Adipocyte (in vitro differentiated cells): ENCODE measurements around the gene ACO2.
A peak's percentile ranks its signal among the peaks of the same experiment; 100 is the strongest.

ENCODE experiments used
- DNase-seq: peaks from one replicate; pipeline ENCODE4 v3.0.0-alpha.2; 2015; ENCODE audit warnings: low read depth
- H3K27me3 ChIP-seq: replicated peaks from 2 replicates; pipeline ENCODE4 v1.7.0; 2013; ENCODE audit warnings: mild to moderate bottlenecking, low read length, moderate library complexity; ENCODE audit not compliant: control insufficient read depth, insufficient read depth
- H3K36me3 ChIP-seq: 2 replicates; pipeline ENCODE4 v1.7.0; 2013; ENCODE audit warnings: low read length, mild to moderate bottlenecking, moderate library complexity; ENCODE audit not compliant: control insufficient read depth, insufficient read depth, severe bottlenecking
- H3K4me1 ChIP-seq: 2 replicates; pipeline ENCODE4 v1.7.0; 2013; ENCODE audit warnings: mild to moderate bottlenecking, low read length, moderate library complexity; ENCODE audit not compliant: control insufficient read depth, insufficient read depth
- H3K4me3 ChIP-seq: 2 replicates; pipeline ENCODE4 v1.7.0; 2013; ENCODE audit warnings: mild to moderate bottlenecking, low read length, moderate library complexity
- H3K9ac ChIP-seq: 2 replicates; pipeline ENCODE4 v1.7.0; 2013; ENCODE audit warnings: mild to moderate bottlenecking, low read length, moderate library complexity
- H3K9me3 ChIP-seq: 2 replicates; pipeline ENCODE4 v1.7.0; 2013; ENCODE audit warnings: mild to moderate bottlenecking, low read length, moderate library complexity; ENCODE audit not compliant: control insufficient read depth

Gene ACO2

DNA sequence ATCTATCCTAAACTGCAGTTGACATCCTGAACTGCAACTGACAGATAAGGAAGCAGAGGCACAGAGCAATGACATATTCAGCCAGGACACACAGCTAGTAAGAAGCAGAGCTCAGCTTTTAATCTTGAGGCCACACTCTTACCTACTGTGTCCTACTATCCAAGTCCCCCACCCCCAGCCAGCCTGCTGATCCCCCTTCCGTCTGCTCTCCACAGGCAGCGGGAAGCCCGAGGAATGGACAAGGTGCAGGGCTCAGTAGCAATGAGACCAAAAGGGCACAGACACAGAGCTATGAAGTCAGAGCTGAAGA is 71.0 kb downstream of the ACO2 start:
- peak overlapping the region; percentile 62 for H3K9ac ChIP-seq
- no peak overlapping the region for H3K4me3 ChIP-seq
- H3K9me3 ChIP-seq: no peaks in the 10 kb centered on the region
- DNase-seq: no peak
- no peaks in the 10 kb centered on the region for H3K27me3 ChIP-seq
- peaks cover 40% of the 10 kb centered on the region for H3K4me1 ChIP-seq
- H3K36me3 ChIP-seq: no peaks in the 10 kb centered on the region

- no peaks in the 10 kb centered on the region for H3K9me3 ChIP-seq
- H3K36me3 ChIP-seq: no peaks in the 10 kb centered on the region
- DNase-seq: no peak
- H3K4me1 ChIP-seq: peaks cover 42% of the 10 kb centered on the region
- no peaks in the 10 kb centered on the region for H3K27me3 ChIP-seq
- H3K9ac ChIP-seq: peak overlapping the region; percentile 62
- H3K4me3 ChIP-seq: no peak overlapping the region
These were observed 71.4 kb downstream of the ACO2 start for GRCh38 chr22:41540365-41540764.

GRCh38 chr22:41541484-41541883 is 72.6 kb downstream of the ACO2 start:
- Histone ChIP-seq H3K4me3 (peak overlapping the region; percentile 26), H3K4me1 (peaks cover 42% of the 10 kb centered on the region), H3K9ac (peak overlapping the region; percentile 36), H3K27me3 (no peaks in the 10 kb centered on the region), H3K9me3 (no peaks in the 10 kb centered on the region), H3K36me3 (no peaks in the 10 kb centered on the region)
- no peak for DNase-seq

- H3K9me3 ChIP-seq: no peaks in the 10 kb centered on the region
- no peak overlapping the region for H3K9ac ChIP-seq
- DNase-seq: no peak
- peaks cover 42% of the 10 kb centered on the region for H3K4me1 ChIP-seq
- no peaks in the 10 kb centered on the region for H3K36me3 ChIP-seq
- H3K27me3 ChIP-seq: no peaks in the 10 kb centered on the region
- H3K4me3 ChIP-seq: peak overlapping the region; percentile 91
These were observed 73.3 kb downstream of the ACO2 start for GRCh38 chr22:41542224-41542623.

DNA sequence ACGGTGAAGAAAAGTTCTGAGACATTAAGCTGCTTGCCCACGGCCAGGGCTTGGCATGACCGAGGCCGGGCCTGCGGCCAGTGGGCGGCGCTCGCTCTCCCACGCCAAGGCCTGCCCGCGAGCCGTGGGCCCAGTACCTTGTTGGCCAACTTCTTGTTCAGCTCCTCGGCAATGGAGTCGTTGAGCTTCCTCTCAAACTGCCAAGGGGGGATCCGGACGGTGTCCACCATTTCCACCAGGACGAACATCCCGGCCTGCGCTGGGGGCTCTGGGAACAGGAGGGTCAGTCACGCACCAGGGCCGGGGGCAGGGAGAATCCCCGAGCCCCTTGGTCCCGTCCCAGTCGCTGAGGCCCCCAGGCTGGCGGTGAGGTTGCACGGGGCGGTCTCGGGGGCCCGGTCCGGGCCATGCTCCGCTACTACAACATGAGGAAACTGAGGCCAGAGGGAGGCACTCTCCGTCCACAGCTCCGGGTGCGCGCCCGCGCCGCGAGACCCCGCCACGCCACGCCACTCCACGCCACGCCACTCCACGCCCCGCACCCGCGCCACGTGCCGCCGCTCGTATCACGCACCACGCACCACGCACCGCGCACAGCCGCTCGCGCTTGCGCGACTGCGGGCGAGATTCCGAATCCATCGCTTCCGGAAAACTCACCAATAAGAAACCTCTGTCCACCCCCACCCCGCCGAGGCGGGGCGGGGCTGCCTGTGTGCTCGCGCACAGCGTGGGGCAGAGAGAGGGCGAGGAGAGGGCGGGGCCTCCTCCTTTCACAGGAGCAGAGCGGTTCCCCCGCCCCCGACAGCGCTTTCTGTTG is 75.1 kb downstream of the ACO2 start, which contains the start of gene POLR3H:
POLR3H (minus strand) TSS at position 617 of the 817 bp plus-strand sequence; CDS start at position 248, 369 bp downstream.
- peaks cover 39% of the 10 kb centered on the region for H3K4me1 ChIP-seq
- no peaks in the 10 kb centered on the region for H3K36me3 ChIP-seq
- peak; percentile 99 for DNase-seq
- H3K9me3 ChIP-seq: no peaks in the 10 kb centered on the region
- H3K27me3 ChIP-seq: no peaks in the 10 kb centered on the region
- H3K9ac ChIP-seq: peak within 1 kb of the TSS; percentile 97
- peak within 1 kb of the TSS; percentile 91 for H3K4me3 ChIP-seq

- peak overlapping the region; percentile 84 for H3K9ac ChIP-seq
- no peak for DNase-seq
- peaks cover 31% of the 10 kb centered on the region for H3K4me1 ChIP-seq
- no peaks in the 10 kb centered on the region for H3K27me3 ChIP-seq
- H3K4me3 ChIP-seq: peak overlapping the region; percentile 91
- no peaks in the 10 kb centered on the region for H3K36me3 ChIP-seq
- H3K9me3 ChIP-seq: no peaks in the 10 kb centered on the region
These were observed 76.0 kb downstream of the ACO2 start for GRCh38 chr22:41544671-41545476.

DNA sequence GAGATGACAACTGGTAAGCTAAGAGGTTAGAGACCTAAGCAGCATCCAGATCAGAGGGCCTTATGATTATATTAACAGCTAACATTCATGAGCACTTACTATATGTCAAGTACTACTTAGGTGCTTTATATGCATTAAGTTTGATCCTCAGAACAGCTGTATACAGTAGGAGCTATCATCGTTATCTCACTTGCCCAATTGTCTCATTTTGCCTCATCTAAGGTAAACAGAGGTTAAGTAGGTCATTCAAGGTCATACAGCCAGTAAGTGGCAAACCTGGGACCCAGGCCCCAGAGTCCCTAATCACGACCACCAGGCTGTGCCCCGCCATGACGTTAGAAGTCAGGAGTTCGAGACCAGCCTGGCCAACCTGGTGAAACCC is 79.9 kb downstream of the ACO2 start:
- Histone ChIP-seq H3K9me3 (no peaks in the 10 kb centered on the region), H3K36me3 (no peaks in the 10 kb centered on the region), H3K9ac (no peak overlapping the region), H3K4me3 (no peak overlapping the region), H3K27me3 (no peaks in the 10 kb centered on the region), H3K4me1 (peaks cover 6% of the 10 kb centered on the region)
- DNase-seq: no peak

GRCh38 chr22:41550952-41551491 is 82.1 kb downstream of the ACO2 start:
- Histone ChIP-seq H3K4me1 (no peaks in the 10 kb centered on the region), H3K36me3 (no peaks in the 10 kb centered on the region), H3K27me3 (no peaks in the 10 kb centered on the region), H3K4me3 (no peak overlapping the region), H3K9me3 (no peaks in the 10 kb centered on the region), H3K9ac (no peak overlapping the region)
- no peak for DNase-seq

- no peaks in the 10 kb centered on the region for H3K36me3 ChIP-seq
- H3K4me3 ChIP-seq: no peak overlapping the region
- no peak overlapping the region for H3K9ac ChIP-seq
- H3K9me3 ChIP-seq: no peaks in the 10 kb centered on the region
- peaks cover 2% of the 10 kb centered on the region for H3K4me1 ChIP-seq
- DNase-seq: no peak
- no peaks in the 10 kb centered on the region for H3K27me3 ChIP-seq
These were observed 83.1 kb downstream of the ACO2 start for GRCh38 chr22:41551877-41552582.

GRCh38 chr22:41555325-41555982 is 86.5 kb downstream of the ACO2 start:
- Histone ChIP-seq H3K27me3 (no peaks in the 10 kb centered on the region), H3K4me1 (peaks cover 8% of the 10 kb centered on the region), H3K36me3 (no peaks in the 10 kb centered on the region), H3K9ac (no peak overlapping the region), H3K4me3 (no peak overlapping the region), H3K9me3 (no peaks in the 10 kb centered on the region)
- no peak for DNase-seq
